ENCODE results near the gene ZNF441. TPM values are rescaled to one million over a fixed set of nuclear protein-coding genes. Genes with fewer than 3 reads are reported as not detected.
A peak's percentile ranks its signal among the peaks of the same experiment; 100 is the strongest.

The ZNF441 gene
- total and polyA plus RNA-seq, 2 of the 13 experiments (the other 11 are each of a cell fraction or from before 2014, with no cell fraction given), result 2.8 to 10.0 TPM

- TF ChIP-seq ZNF274 (CRISPR knock-in tag; IDR thresholded peaks at IDR 0.05), result no peak
- TF ChIP-seq NR2C2 (CRISPR knock-in tag; IDR thresholded peaks at IDR 0.05; ENCODE audit: borderline replicate concordance), result 0 out of 2 replicates have a peak, but pooled peaks have one; percentile 31
- TF ChIP-seq HNRNPL (IDR thresholded peaks at IDR 0.05; ENCODE audit: low read depth, low read length), result no peak
- TF ChIP-seq MEIS2 (CRISPR knock-in tag; IDR thresholded peaks at IDR 0.05), result no peak; the same call in 1 of the 2 replicates
- TF ChIP-seq ZNF768 (CRISPR knock-in tag; IDR thresholded peaks at IDR 0.05), result no peak
- TF ChIP-seq SALL1 (CRISPR knock-in tag; IDR thresholded peaks at IDR 0.05), result peak; percentile 37; the same call in 1 of the 2 replicates
- no peak for TF ChIP-seq CTCF (CRISPR knock-in tag; IDR thresholded peaks at IDR 0.05)
- no peak for TF ChIP-seq ZNF782 (CRISPR knock-in tag; IDR thresholded peaks at IDR 0.05; ENCODE audit: borderline replicate concordance)
- peak; percentile 57; the same call in 1 of the 2 replicates for TF ChIP-seq TAF1 (CRISPR knock-in tag; IDR thresholded peaks at IDR 0.05)
- TF ChIP-seq POLR2G (IDR thresholded peaks at IDR 0.05; ENCODE audit: low read depth, low read length), result peak; percentile 71
- TF ChIP-seq RXRA (CRISPR knock-in tag; IDR thresholded peaks at IDR 0.05), result peak; percentile 76; the same call in 1 of the 2 replicates
- TF ChIP-seq HCFC1 (IDR thresholded peaks at IDR 0.05; ENCODE audit: low read depth, low read length), result no peak
- no peak for TF ChIP-seq ZNF549 (CRISPR knock-in tag; IDR thresholded peaks at IDR 0.05)
- no peak for TF ChIP-seq CEBPB (IDR thresholded peaks at IDR 0.05; ENCODE audit: borderline replicate concordance, low read depth, low read length)
- TF ChIP-seq ZNF264 (CRISPR knock-in tag; IDR thresholded peaks at IDR 0.05), result 0 out of 2 replicates have a peak, but pooled peaks have one; percentile 5
- TF ChIP-seq GATA4 (IDR thresholded peaks at IDR 0.05; ENCODE audit: borderline replicate concordance, low read depth), result no peak
- no peak for TF ChIP-seq ZBTB44 (CRISPR knock-in tag; IDR thresholded peaks at IDR 0.05)
- TF ChIP-seq HOXA7 (CRISPR knock-in tag; IDR thresholded peaks at IDR 0.05), result no peak
- peak; percentile 39; the same call in 1 of the 2 replicates for TF ChIP-seq RFX5 (IDR thresholded peaks at IDR 0.05; ENCODE audit: low read depth, low read length)
- TF ChIP-seq KLF11 (CRISPR knock-in tag; IDR thresholded peaks at IDR 0.05), result no peak
- no peak for TF ChIP-seq GABPA (IDR thresholded peaks at IDR 0.05; ENCODE audit: low read depth, low read length)
- TF ChIP-seq GABPA (CRISPR knock-in tag; IDR thresholded peaks at IDR 0.05; ENCODE audit: low read depth), result 0 out of 2 replicates have a peak, but pooled peaks have one; percentile 32
- no peak for TF ChIP-seq ZNF20 (CRISPR knock-in tag; IDR thresholded peaks at IDR 0.05)
- TF ChIP-seq ZNF431 (CRISPR knock-in tag; IDR thresholded peaks at IDR 0.05; ENCODE audit: borderline replicate concordance, low read depth), result no peak
- no peak for TF ChIP-seq ZNF382 (CRISPR knock-in tag; IDR thresholded peaks at IDR 0.05; ENCODE audit: borderline replicate concordance)
- no peak for TF ChIP-seq ZNF275 (CRISPR knock-in tag; IDR thresholded peaks at IDR 0.05; ENCODE audit: borderline replicate concordance)
Observed at GRCh38 chr19:11737964-11738745, 28.6 kb upstream of the ZNF441 start (continued).

Data from HepG2 (cell line).